Gastrocnemius medialis (tissue), 4 donors: ENCODE results near the gene POLA1.

Experiments
- POLR2A ChIP-seq, 2 donors: fragments of 450-650 bp; IDR thresholded peaks; one replicate each; pipeline ENCODE4 v1.6.1; 2017; ENCODE audit warnings: antibody characterized with exemption in 2 of 2, mild to moderate bottlenecking in 2 of 2, moderate library complexity in 2 of 2
- TF ChIP-seq, protein P1 (sequence below), 5 experiments: fragments of 450-650 bp in 3 of 5; fragments of 200-600 bp in 2 of 5; sonication (generic) in 2 of 5; IDR thresholded peaks in 4 of 5; conservative IDR thresholded peaks in 1 of 5; 1 replicate in 4 of 5; 2 replicates in 1 of 5; pipeline ENCODE4 v1.5.1; 2016 to 2019; ENCODE audit warnings: antibody characterized with exemption in 5 of 5, mild to moderate bottlenecking in 3 of 5, moderate library complexity in 3 of 5

DNA sequence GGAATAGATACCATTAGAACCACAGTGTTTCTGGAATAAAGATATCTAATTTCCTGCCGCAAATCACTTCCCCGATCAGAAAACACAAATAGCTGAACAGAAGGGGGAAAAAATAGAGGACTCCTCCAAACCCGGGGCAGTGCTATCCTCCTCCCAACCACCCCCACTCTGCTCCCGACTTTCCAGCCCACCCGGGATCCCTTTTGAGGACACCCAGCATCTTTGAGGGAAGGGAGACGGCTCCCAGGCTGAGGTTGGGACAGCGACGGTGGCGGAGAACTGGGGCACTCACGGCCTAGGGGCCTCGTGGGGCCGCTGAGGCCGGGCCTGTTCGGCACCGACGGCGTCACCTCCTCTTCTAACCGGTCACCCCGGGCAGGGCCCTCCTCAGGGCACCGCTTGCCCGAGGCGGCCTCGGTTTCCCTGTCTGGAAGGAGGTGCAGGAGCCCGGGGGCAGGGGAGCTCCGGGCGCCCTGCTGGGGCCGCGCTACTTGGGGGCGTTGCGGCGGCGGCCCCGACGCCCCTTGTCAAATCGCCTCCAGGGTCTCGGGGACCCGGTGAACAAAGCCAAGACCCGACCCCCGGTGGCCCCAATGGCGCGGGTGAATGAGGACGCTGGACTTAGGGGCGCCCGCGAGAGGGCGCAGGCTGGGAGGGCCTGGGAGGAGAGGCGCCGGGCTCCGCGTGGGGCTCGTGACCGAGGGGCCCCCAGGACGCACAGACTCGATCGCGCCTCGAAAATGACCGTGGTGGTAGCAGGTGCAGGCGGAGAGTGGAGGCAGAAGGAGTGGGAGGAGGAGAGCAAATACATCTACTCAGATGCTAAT lies 329.0 kb downstream of the POLA1 start:
- TF ChIP-seq, protein P1, sequence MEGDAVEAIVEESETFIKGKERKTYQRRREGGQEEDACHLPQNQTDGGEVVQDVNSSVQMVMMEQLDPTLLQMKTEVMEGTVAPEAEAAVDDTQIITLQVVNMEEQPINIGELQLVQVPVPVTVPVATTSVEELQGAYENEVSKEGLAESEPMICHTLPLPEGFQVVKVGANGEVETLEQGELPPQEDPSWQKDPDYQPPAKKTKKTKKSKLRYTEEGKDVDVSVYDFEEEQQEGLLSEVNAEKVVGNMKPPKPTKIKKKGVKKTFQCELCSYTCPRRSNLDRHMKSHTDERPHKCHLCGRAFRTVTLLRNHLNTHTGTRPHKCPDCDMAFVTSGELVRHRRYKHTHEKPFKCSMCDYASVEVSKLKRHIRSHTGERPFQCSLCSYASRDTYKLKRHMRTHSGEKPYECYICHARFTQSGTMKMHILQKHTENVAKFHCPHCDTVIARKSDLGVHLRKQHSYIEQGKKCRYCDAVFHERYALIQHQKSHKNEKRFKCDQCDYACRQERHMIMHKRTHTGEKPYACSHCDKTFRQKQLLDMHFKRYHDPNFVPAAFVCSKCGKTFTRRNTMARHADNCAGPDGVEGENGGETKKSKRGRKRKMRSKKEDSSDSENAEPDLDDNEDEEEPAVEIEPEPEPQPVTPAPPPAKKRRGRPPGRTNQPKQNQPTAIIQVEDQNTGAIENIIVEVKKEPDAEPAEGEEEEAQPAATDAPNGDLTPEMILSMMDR (IDR thresholded peaks at IDR 0.05 in 4 of 5, conservative IDR thresholded peaks at IDR 0.05 in 1 of 5): no peak
- TF ChIP-seq POLR2A (IDR thresholded peaks at IDR 0.05): no peak
